ENCODE results near the gene ZSWIM9.
"Not testable (repeated sequence)": the region's sequence is repeated elsewhere in the genome, so short reads cannot be mapped to it uniquely, and the experiment has no call there.

ZSWIM9 gene

GRCh38 chr19:48210005-48210404 is 39.5 kb downstream of the ZSWIM9 start:
- TF ChIP-seq, protein P1, sequence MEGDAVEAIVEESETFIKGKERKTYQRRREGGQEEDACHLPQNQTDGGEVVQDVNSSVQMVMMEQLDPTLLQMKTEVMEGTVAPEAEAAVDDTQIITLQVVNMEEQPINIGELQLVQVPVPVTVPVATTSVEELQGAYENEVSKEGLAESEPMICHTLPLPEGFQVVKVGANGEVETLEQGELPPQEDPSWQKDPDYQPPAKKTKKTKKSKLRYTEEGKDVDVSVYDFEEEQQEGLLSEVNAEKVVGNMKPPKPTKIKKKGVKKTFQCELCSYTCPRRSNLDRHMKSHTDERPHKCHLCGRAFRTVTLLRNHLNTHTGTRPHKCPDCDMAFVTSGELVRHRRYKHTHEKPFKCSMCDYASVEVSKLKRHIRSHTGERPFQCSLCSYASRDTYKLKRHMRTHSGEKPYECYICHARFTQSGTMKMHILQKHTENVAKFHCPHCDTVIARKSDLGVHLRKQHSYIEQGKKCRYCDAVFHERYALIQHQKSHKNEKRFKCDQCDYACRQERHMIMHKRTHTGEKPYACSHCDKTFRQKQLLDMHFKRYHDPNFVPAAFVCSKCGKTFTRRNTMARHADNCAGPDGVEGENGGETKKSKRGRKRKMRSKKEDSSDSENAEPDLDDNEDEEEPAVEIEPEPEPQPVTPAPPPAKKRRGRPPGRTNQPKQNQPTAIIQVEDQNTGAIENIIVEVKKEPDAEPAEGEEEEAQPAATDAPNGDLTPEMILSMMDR (IDR thresholded peaks at IDR 0.05; ENCODE audit: low read depth, low read length), result no peak
- no peak overlapping the region for H3K4me3 ChIP-seq (ENCODE audit: low read depth, low read length)

DNA sequence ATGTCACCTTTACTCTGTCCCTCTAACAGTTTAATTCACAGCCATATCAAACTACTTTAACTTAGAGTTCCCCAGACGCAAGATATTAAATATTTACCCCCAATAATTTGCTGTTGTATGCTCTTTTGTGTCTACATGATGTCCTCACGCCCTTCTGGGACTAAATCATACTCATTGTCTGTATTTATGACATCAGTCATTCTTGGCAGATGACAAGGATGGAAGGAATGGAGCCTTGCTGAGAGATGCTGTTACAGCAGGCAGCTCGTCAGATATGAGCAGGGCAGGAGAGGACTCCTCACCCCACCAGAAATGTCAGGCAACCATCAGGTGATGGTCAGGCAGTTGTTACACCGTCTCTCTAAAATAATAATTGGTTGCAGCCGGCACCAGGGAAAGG is 43.5 kb downstream of the ZSWIM9 start:
- TF ChIP-seq, protein P1 (IDR thresholded peaks at IDR 0.05; ENCODE audit: low read depth, low read length), result no peak
- H3K4me3 ChIP-seq (ENCODE audit: low read depth, low read length), result no peak overlapping the region

- H3K4me3 ChIP-seq (ENCODE audit: low read depth, low read length), result no peak overlapping the region
- TF ChIP-seq, protein P1 (IDR thresholded peaks at IDR 0.05; ENCODE audit: low read depth, low read length), result no peak
Measured at GRCh38 chr19:48216933-48217332, 46.5 kb downstream of the ZSWIM9 start.

- H3K4me3 ChIP-seq (ENCODE audit: low read depth, low read length), result no peak overlapping the region
- TF ChIP-seq, protein P1 (IDR thresholded peaks at IDR 0.05; ENCODE audit: low read depth, low read length), result no peak
Measured at GRCh38 chr19:48218997-48219396, 48.5 kb downstream of the ZSWIM9 start.

- H3K4me3 ChIP-seq (ENCODE audit: low read depth, low read length), result not testable (repeated sequence)
Measured at GRCh38 chr19:48220784-48221183, 50.3 kb downstream of the ZSWIM9 start.

DNA sequence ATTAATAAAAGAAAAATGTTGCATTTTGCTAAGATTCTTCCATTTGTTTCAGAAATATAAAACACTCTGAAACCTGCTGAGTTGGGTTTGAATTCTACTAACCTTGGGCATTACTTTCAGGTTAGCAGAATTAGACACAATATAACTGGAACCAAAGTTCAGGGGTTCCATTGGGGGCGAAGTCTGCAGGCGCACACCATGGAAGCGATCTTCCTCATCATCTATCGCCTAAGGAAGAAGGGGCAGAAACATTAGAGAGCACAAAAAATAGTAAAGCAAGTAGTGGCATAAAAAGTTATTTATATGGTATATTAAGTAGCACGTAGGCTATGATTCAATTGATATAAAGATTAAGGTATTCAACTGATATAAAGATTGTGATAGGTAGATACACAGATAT is 51.1 kb downstream of the ZSWIM9 start:
- H3K4me3 ChIP-seq (ENCODE audit: low read depth, low read length), result no peak overlapping the region
- TF ChIP-seq, protein P1 (IDR thresholded peaks at IDR 0.05; ENCODE audit: low read depth, low read length), result no peak

DNA sequence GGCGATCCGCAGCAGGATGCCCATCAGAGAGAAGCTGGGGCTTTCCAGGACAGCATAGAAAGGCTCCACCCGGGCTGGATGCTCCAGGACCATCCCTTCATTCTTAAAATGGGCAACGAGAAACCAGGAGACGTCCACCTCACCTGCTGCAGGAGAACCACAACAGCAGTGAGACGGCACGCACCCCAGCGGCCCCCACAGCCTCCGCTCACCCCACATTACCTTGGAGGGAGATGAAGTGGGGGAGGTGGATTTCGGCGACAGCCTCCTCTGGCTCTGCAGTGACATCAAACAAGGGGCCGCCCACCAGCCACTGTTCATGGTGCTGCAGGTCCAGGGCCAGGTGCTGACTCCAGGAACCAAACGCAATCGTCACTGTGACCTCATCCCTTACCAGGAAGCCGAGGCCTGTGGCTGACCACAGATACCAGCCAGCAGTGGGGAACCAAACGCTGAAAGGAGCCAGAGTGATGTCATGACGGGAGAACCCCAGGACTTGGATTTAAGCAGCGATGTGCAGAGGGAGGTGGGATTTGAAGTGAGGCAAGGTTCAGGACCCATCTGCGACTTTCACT is 60.2 kb downstream of the ZSWIM9 start:
- TF ChIP-seq, protein P1 (IDR thresholded peaks at IDR 0.05; ENCODE audit: low read depth, low read length), result no peak

DNA sequence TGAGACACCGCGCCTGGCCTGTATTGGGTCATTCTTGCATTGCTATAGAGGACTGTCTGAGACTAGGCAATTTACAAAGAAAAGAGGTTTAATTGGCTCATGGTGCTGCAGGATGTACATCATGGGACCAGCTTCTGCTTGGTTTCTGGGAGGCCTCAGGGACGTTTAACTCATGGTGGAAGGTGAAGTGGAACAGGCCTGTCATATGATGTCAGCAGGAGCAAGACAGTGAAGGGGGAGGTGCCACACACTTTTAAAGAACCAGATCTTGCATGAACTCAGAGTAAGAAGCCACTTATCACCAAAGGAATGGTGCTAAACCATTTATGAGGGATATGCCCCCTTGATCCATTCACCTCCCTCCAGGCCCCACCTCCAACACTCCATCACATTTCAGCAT is 66.6 kb downstream of the ZSWIM9 start:
- TF ChIP-seq, protein P1 (IDR thresholded peaks at IDR 0.05; ENCODE audit: low read depth, low read length), result no peak
- H3K4me3 ChIP-seq (ENCODE audit: low read depth, low read length), result no peak overlapping the region

More for the DNA sequence above, 60.2 kb downstream of the ZSWIM9 start:
- no peak overlapping the region for H3K4me3 ChIP-seq (ENCODE audit: low read depth, low read length)
